Measurements from ENCODE around the gene TARS3.

DNA sequence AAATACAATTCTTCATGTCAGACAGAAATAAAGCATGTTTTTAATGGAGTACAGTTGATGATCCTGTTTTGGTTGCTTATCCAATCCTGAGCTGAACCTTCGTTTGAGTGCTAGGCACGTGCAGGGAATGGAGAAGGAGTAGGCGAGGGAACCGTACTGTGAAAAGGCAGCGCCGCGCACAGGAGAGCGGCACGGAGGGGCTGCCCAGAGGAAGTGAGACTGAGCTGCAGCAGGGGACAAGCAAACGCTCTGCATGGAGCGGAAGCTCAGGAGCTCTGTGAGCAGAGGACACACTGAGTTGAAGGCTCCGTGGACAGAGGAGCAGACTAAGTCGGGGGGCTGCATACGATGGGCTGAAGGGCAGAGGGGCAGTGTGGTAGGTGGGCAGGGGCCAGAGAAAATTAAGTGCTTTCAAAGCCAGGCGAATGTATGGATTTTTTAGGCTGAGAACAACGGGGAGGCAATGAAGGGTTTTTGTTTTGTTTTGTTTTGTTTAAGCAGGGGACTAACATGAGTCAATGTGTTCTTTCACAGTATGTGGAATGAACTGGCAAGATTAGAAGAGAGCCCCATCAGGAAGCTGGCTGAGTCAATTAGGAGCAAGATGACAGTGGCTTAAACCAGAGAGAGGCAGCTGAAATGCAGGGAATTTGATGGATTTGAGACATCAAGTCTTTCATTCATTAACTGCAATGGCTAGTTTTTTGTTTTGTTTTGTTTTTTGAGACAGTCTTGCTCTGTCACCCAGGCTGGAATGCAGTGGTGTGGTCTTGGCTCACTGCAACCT is 48.3 kb downstream of the TARS3 start:
- TF ChIP-seq POLR2A (IDR thresholded peaks at IDR 0.05) (no peak), EP300 (IDR thresholded peaks at IDR 0.05) (no peak)
- TF ChIP-seq, protein P1, sequence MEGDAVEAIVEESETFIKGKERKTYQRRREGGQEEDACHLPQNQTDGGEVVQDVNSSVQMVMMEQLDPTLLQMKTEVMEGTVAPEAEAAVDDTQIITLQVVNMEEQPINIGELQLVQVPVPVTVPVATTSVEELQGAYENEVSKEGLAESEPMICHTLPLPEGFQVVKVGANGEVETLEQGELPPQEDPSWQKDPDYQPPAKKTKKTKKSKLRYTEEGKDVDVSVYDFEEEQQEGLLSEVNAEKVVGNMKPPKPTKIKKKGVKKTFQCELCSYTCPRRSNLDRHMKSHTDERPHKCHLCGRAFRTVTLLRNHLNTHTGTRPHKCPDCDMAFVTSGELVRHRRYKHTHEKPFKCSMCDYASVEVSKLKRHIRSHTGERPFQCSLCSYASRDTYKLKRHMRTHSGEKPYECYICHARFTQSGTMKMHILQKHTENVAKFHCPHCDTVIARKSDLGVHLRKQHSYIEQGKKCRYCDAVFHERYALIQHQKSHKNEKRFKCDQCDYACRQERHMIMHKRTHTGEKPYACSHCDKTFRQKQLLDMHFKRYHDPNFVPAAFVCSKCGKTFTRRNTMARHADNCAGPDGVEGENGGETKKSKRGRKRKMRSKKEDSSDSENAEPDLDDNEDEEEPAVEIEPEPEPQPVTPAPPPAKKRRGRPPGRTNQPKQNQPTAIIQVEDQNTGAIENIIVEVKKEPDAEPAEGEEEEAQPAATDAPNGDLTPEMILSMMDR (IDR thresholded peaks at IDR 0.05) = no peak
